HG03159 (cell line): ENCODE measurements around the gene SLIT1.

ENCODE experiments used
- ATAC-seq: cut with Tn5 transposase; IDR thresholded peaks from one replicate; pipeline ENCODE4 v1.9.1; 2021; ENCODE audit warnings: mild to moderate bottlenecking, moderate library complexity; ENCODE audit not compliant: unreplicated experiment

The SLIT1 gene

DNA sequence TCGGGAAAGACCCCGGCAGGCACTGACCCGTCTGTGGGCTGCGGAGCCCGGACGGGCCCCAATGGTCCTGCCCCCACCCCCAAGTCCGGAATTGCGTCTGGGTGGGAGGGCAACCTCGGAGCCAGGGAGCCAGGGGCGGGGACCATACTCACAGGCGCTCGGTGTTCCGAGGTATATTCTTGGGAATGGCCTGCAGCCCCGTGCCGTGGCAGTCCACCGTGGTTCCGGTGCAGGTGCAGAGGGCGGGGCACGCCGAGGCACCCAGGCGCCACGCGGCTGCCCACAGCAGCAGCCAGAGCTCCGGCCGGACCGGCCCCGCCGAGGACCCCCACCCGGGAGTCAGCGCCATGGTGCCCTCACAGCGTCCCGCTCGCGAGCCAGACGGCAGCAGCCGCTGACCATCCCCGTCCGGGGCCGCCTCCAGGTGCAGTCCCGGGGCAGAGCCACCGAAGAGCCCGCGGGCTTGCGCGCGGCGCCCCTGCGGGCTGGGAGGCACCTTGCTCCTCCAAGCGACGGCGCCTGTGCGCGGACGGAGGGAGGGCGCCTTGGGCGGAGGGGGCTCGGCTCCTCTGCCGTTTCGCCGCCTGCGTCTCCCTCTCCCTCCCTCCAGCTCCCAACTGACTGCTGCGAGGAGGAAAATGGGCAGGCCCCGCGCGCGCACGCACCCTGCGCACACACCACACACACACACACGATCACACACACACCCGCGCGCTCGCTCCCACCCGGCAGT is at the start of gene SLIT1:
TSS of gene SLIT1 (minus strand) at position 634 of the 733 bp plus-strand sequence. CDS start at position 349, 285 bp downstream.
- no peak for ATAC-seq

DNA sequence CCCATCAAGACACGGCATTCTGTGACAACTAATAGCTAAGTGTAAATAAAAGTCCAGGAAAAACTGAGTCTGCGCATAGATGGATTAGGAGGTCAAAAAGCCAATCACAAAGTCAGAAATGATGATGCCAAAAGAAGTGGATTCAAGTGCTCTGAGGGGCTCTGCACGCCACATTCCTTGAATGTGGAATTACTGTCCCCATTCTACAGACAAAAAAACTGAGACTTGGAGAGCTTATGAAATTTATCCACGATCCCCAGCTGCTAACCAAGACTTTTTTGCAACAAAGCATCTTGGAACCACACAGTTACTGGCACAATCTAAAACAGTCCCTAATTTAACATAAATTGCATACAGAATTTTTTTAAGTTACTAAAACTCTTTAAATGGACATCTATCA is 49.6 kb upstream of the SLIT1 start:
- no peak for ATAC-seq

DNA sequence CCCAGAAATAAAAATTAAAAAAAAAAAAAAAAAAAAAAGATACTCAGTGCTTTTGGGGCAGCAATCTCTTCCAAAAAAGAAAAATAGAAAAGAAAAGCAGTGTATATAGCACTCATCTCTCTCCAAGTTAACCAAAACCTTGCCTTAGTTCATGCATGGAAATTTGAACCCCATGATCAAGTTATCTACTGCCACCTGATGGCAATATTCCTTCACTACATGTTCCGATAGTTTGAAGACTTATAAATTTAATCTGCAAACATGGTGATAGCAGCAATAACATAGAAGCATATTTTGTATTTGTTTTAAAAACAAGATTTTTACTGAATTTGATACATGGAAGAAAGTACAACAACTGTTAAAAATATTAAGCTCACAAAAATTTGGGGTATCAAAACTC is 48.6 kb upstream of the SLIT1 start:
- no peak for ATAC-seq

DNA sequence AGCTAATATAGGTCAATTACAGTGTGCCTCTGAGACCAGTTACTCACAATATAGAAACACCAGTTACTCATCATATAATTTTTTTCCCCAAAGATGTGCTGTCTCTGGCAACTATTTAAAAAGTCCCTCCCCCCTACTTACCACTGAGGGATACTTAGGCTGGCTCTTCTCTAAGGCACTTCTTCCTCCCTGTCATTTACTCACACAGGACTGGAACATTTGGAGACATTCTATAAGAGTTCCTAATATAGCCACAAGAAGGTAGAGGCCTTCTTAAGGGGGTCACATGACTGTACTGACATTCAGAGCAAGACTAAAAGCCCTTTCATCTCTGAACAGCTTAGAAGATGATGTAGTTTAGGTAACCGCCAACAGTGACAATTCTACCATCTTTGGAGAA is 44.4 kb upstream of the SLIT1 start:
- no peak for ATAC-seq

DNA sequence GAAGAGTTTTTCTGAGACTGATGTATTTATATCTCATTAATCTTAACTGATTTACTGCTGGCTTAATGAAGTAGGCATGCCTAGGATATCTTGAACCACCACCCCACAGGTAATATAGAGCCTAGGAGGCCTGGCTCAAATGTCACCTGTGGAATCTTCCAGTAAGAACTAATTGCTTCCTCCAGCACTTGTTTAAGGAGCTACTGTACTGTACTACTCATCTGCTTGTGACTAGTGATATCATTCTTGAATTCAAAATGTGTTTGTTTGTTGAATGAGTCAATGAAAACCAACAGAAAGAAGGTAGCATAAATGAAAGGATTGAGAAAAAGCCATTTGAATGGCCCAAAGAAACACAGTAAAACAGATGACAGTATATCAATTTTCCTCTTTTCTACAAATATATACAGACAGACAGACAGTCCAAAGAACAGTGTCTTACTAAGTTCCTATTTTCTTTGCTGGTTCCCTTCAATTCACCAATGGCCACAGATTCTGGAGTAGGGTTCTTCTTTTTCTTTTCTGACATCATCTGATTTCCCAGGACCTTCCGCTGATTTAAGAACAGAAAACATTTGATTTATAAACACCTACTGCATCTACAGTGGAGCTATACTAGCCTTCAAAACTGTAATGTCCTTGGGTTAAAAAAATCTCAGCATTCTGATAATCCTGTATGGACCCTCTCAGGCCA is 43.7 kb upstream of the SLIT1 start:
- ATAC-seq, result no peak

DNA sequence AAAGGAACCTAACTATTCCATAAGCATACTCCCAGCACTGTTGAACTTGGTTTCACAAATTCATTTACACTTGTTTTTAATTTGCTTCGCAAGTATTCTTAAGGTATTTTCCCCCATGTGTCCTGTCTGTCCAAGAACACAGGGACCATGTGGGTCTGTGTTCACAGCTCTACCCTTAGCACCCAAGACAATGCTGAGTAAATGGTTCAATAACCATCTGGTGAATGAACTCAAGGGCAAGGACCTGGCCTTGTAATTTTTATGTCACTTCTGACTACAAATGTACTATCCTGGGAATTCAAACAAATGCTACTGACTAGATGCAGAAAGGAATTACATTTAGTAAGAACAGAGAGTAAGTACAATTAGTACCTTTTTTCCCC is 43.0 kb upstream of the SLIT1 start:
- no peak for ATAC-seq

DNA sequence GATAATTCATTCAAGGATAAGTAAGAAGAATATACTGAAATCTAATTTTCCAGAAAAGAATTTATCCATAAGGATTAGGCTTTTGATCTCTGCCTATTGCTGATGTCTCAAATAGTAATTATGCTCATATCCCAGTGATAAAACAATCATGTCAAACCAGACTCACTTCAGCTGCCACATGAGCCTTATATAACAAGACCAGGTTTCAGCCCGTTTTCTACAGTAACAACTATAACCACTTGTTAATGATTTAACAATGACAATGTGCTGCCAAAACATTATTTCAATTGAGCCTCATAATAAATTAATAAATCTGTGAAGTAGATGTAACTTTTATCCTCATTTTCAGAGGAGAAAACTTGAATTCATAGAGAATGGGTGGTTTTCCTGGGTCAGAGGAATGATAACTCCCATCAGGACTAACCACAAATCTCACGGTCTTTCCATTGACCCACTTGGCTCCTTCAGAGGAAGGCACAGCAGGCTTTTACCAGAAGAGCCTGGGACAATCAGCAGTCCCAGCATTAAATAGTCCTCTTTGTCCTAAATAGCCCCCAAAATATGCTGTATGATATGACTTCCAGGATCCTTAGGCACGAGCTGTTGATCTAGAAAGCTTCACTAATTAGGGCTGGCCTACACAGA is 42.5 kb upstream of the SLIT1 start:
- ATAC-seq, result no peak

DNA sequence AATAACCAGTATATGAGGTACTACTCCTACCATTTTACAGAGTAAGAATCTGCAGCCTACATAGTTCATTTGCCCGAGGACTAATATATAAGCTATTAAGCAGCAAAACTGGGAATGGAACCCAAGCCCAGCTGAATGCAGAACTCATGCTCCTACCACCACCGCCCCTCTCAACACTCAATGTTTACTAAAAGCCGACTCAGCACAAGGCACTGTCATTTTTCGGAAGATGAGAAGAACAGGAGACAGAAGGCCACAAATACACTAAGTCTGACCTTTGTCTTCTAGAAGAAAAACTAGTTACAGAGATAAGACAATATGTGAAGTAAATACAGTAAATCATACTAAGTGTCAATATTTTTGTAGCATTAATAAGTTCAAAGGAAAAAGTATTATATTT is 40.6 kb upstream of the SLIT1 start:
- ATAC-seq, result no peak

DNA sequence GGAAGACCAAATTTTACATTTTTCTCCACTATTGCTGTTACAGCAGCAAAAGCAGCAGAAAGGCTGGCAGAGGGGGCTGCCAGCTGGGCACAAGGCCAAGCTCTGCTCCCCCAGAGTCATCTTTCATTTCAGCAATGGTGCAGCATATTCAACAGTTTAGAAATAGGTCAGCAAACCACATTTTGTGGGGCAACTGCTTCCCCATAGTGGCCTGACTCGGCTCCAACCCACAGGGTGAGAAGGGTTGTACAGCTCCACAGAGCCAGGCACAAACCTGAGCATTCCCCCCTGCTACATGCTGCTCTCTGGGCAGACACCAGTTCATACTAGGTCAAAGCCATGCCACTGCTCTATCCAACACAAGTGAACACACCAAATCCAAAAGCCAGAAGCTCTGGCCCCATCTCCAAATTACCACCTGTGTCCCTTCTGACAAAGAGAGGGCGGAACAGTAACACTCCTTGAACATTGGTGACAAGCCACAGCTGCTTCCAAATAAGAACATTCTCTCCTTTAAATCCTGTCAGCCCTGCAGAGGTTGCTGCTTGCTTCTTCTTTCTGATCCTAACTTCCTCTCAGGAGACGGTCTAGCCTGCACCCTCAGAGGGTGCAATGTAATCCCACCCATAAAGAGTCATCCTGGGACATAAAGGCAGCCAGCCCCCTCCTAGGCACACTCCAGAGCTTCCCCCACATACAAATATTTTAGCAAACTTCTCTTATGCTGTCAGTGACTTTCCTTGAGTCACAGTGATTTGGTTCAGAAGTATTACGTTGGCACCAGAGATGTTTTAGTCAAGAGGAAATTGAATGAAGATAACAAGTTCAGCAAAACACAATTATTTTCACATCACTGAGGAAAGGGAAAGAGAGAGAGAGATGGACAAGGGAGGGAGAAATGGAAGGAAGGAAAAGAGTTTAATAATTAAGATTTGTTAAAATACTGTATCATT is 39.0 kb upstream of the SLIT1 start:
- no peak for ATAC-seq

DNA sequence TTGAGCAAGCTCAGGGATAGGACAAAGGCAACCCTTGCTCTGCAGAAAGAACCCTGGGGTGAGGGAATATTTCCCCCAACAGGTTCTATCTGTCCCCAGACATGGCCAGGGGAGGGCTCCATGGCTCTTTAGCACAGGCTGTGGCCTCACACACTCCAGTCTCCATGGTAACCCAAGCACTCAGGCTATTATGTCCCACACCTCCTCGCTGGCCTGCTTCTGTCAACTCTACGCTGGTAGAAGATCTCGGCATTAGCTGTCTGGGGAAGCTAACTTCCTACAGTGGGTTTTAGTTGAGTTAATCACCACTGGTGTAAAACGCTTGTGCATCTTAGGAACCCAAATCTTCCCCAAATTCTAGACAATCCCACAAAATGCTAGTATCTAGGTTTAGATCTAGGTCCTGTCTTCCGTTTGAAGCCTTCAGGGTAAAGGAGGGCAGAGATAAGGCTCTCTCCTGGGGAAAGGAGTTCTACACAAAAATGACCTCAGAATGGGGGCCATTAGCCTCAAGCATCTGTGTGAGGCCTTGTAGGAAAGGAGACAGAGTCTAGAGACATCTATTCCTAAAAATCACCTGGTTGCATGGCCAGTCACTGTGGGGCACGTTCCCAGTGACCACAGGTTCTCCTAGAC is 36.7 kb upstream of the SLIT1 start:
- ATAC-seq, result no peak

DNA sequence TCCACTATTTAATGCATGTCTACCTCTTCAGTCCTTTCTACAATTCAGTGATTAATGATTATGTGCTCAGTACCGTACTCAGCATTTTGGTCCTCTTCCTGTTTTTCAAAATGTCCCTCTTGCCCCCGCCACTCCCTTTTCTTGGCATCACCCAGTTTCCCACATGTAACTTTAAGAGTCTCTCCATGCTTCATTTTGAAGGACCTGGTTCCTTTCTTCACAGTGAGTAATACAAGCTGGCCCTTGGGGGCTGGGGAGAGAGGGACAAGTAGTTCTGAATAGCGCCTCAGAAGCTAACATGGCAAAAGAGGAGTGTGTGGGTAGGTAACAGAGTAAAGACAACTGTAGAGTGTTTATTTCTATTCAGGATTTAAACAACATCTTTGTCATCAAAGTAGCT is 34.6 kb upstream of the SLIT1 start:
- no peak for ATAC-seq

DNA sequence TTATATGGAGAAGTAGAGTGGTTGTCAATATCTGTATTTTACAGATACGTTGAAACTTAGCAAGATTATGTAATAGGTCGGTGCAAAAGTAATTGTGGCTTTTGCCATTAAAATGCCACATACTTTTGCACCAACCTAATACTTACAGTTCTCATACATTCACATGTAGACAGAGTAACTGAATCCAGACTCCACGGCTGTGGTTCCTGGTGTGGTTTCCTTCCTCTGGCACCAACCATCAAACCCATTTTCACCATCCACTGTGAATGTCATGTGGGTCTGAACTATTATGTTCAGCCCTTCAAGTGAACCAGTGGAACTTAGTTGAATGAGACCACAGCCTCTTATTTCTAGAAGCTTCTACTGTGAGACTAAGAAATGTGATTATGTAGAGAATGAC is 31.5 kb upstream of the SLIT1 start:
- no peak for ATAC-seq

DNA sequence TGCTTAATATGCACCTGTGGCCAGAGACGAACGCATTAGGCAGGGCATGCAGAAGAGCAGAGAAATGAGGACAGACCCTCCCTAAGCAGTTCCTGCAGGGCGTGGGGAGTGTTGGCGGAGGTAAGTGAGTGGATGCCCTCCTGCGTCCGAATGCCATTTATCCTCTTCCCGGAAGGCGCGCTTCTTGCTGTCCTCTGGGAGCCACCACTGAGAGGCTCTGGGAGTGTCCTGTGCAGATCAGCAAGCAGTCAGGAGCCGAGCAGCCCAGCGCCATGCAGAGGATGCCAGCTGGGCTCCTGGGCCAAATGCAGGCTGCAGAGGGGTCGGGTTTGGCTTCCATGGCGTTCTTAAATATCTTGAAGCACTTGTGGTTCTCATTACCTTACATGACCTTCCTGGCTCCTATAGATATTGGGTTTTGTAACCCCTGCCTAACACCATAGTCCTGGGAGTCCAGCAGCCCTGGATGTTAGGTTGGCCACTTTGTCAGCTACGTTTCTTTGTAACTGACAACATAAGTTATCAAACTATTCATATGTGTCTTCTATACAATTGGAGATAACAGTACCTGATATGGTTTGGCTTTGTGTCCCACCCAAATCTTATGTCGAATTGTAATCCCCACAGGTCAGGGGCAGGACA is 30.0 kb upstream of the SLIT1 start:
- ATAC-seq, result no peak

DNA sequence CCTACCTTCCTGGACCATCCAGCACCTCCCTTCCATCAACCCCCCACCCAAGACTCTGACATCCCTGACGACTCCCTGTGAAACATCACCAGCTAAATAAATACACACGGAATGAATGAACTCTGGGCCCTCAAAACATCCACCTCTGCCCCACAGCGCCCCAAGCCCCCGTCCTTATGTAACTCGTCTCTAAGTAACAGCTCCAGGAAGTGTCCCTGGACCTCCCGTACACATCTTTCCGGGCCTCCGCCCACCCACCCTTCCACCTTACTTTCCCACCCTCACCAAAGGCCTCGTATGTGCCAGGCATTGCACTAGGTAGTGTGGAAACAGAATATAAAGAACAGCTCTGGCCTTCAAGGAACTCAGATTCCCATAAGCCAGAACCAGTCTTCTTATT is 27.7 kb upstream of the SLIT1 start:
- ATAC-seq, result no peak

DNA sequence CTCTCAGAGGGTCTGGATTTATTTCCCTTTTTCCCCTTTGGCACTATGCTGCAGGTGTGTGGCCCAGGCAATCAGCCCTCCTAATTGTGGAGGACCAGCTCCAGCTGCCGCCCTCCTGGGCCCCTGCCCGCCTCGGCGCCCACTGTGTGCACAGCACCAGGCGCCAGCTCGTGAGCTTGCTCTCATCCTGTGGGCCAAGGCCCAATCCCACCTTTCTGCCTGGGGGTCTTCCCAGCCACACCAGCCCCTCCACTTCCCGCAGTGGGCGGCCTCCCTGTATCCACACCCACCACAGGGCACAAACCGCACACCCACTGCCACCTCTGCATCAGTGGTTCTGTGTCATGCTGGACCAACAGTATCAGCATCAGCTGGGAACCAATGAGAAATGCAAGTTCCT is 25.5 kb upstream of the SLIT1 start:
- ATAC-seq, result no peak

DNA sequence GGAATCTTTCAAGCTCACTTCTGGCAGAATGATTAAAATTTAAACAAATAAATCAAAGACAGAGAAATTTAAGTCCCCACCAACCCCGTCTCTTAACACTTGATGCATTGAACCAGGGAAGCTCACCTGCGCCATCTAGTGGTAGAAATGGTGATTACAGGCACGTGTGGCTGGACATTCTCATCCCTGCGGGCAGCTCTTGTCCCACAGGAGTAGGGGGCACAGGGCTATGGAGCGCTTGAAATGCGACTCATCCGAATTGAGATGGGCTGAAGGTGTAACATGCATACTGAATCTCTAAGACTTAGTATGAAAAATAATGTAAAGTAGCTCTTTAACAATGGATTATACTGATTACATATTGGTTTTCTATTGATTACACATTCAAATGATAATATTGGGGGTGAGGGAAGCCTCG is 24.8 kb upstream of the SLIT1 start:
- no peak for ATAC-seq

DNA sequence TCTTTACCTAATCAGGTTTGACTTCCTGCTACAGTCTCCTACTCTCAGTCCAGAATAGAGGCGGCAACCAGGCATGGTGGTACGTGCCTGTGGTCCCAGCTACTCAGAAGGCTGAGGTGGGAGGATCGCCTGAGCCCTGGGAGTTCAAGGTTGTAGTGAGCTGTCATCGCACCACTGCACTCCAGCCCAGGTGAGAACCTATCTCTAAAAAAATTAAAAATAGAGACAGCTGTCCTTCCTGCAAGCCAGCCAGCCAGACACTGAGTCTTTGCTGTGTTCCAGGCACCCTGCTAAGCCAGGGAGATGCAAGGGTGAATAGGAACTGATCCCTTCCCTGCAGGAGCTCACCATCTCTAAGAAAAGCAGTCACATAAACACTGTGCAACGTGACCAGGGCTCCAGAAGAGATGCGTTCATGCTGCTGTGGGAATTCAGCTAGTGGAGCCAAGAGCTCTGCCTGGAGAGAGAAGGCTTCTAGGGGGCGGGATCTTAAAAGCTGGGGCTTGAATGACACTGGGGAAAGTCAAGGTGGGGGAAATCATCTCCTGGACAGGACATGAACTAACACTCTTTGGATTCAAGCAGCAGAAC is 22.1 kb upstream of the SLIT1 start:
- ATAC-seq, result no peak

DNA sequence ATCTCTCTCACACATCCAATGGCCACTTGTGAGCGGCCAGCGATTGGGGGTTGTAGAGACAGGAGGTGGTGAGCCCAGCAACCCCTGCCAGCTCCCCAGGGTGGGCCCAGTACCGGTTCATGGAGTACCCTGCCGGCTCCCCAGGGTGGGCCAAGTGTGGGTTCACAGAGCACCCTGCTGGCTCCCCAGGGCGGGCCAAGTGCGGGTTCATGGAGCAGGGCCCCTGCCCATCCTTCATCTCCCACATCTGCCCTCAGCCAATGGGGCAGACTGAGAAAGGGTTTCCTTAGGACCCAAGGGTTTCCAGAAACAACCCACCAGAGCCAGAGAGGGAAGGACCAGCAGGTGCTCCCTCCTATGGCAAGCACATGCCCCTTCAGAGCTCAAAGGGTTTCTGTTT is 21.4 kb upstream of the SLIT1 start:
- ATAC-seq, result no peak

DNA sequence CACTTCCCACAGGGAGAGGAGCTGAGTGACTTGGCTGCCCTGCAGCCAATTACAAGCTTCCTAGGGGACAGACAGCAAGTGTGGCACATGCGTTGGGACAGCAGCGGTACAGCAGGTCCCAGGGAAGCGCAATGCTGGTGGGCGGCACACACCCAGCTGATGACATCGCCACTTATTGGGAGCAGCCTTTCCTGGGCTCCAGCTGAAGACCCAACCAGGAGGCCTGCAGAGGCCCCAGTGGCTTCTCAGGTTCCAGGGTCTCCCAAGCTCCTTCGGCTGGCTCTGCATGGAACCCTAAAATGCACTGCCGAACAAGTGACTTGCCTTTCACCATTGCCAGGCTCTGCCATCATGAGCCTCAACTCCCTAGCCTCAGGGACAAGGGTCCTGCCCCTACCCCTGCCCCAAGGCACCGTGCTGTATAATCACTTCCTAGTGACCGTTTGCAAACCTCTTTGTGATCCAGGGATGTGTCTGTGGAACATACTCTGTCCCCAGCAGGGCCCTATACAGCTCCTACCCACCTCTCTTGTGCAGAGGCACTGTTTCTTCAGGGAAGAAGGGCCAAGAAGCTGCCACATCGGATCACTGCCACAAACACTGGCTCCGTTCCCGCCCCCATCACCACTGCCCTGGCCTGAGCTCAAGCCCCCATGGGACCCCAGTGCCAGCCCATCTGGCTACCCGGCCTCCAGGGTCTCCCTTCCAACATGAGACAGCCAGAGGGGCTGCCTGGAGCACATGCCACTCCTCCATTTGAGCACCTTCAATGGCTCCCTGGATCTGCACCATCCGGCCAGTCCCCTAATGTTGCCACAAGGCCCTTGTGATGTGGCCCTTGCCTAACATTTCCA is 19.3 kb upstream of the SLIT1 start:
- ATAC-seq, result no peak
